ENCODE results near the gene ASPHD2.

The ASPHD2 gene

GRCh38 chr22:26470807-26471206 lies 41.7 kb downstream of the ASPHD2 start:
- no peak for DNase-seq (ENCODE audit: low spot score)
- in situ Hi-C loops (cut with MboI; ENCODE audit: low sequenced_read_pairs, unreplicated experiment): no loop called here
- TF ChIP-seq, protein P1, sequence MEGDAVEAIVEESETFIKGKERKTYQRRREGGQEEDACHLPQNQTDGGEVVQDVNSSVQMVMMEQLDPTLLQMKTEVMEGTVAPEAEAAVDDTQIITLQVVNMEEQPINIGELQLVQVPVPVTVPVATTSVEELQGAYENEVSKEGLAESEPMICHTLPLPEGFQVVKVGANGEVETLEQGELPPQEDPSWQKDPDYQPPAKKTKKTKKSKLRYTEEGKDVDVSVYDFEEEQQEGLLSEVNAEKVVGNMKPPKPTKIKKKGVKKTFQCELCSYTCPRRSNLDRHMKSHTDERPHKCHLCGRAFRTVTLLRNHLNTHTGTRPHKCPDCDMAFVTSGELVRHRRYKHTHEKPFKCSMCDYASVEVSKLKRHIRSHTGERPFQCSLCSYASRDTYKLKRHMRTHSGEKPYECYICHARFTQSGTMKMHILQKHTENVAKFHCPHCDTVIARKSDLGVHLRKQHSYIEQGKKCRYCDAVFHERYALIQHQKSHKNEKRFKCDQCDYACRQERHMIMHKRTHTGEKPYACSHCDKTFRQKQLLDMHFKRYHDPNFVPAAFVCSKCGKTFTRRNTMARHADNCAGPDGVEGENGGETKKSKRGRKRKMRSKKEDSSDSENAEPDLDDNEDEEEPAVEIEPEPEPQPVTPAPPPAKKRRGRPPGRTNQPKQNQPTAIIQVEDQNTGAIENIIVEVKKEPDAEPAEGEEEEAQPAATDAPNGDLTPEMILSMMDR (IDR thresholded peaks at IDR 0.05; ENCODE audit: borderline replicate concordance, control extremely low read depth, extremely low read depth, insufficient read depth, missing control alignments): no peak

GRCh38 chr22:26471522-26471921 lies 42.5 kb downstream of the ASPHD2 start:
- in situ Hi-C loops (cut with MboI; ENCODE audit: low sequenced_read_pairs, unreplicated experiment): no loop called here
- TF ChIP-seq, protein P1 (IDR thresholded peaks at IDR 0.05; ENCODE audit: borderline replicate concordance, control extremely low read depth, extremely low read depth, insufficient read depth, missing control alignments): no peak
- no peak for DNase-seq (ENCODE audit: low spot score)

- in situ Hi-C loops (cut with MboI; ENCODE audit: low sequenced_read_pairs, unreplicated experiment): no loop called here
- TF ChIP-seq, protein P1 (IDR thresholded peaks at IDR 0.05; ENCODE audit: borderline replicate concordance, control extremely low read depth, extremely low read depth, insufficient read depth, missing control alignments): no peak
- DNase-seq (ENCODE audit: low spot score): no peak
Measured at GRCh38 chr22:26474682-26475081, 45.6 kb downstream of the ASPHD2 start.

DNA sequence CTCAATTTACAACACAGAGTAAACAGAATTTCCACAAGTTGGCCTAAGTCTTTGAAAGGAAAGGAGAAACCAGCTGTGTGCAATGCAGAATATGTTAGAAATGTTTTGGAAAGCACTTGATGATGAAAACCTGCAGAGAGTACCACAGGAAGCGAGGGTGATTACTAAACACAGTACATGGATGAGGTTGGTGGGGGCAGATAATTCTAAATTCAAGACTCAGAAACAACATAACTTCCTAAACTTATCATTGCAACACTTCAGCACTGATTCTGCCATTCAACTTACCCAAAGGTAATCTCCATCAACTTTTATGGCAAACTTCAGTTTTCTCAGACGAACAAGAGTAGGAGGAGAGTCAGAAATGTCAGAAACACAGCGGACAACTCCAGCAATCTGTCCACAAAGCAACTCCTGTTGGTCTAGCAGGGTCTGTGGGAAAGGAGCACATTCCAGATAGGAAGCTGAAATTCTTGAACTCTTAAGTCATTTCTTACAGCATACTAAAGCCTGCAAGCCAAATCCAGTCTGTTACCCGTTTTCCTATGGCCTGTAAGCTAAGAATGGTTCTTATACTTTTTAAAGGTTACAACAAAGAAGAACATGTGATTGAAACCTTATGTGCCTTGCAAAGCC lies 47.8 kb downstream of the ASPHD2 start:
- TF ChIP-seq, protein P1 (IDR thresholded peaks at IDR 0.05; ENCODE audit: borderline replicate concordance, control extremely low read depth, extremely low read depth, insufficient read depth, missing control alignments): no peak
- no peak for DNase-seq (ENCODE audit: low spot score)

DNA sequence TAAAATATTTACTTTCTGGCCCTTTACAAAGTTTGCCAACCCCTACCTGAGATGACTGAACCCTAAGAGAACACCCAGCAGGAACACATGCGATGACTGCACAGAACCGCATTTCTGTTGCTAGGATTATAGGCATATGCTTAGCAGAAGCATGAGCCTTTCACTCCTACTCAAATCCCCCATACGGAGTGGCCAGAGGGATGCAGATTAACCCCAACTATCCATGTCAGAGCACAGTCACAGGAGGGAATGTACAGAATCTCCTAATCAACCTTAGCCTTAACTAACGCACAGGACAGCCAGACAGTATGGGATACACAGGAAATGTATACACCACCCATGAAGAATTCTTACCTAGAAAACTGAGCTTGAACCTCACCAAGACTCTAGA lies 48.3 kb downstream of the ASPHD2 start:
- TF ChIP-seq, protein P1 (IDR thresholded peaks at IDR 0.05; ENCODE audit: borderline replicate concordance, control extremely low read depth, extremely low read depth, insufficient read depth, missing control alignments): no peak
- in situ Hi-C loops (cut with MboI; ENCODE audit: low sequenced_read_pairs, unreplicated experiment): no loop called here
- DNase-seq (ENCODE audit: low spot score): no peak

More for the DNA sequence above, 47.8 kb downstream of the ASPHD2 start:
- in situ Hi-C loops (cut with MboI; ENCODE audit: low sequenced_read_pairs, unreplicated experiment): no loop called here

- TF ChIP-seq, protein P1 (IDR thresholded peaks at IDR 0.05; ENCODE audit: borderline replicate concordance, control extremely low read depth, extremely low read depth, insufficient read depth, missing control alignments): no peak
- in situ Hi-C loops (cut with MboI; ENCODE audit: low sequenced_read_pairs, unreplicated experiment): no loop called here
- DNase-seq (ENCODE audit: low spot score): no peak
Measured at GRCh38 chr22:26479043-26479791, 50.2 kb downstream of the ASPHD2 start.
